CD14-positive monocyte (primary cell): ENCODE data around the gene GTSF1L. TPM values are rescaled to one million over a fixed set of nuclear protein-coding genes. Genes with fewer than 3 reads are reported as not detected.

Source experiments
- DNase-seq, 3 donors: peaks; one replicate each; pipeline ENCODE4 v3.0.0-alpha.2; 2011 to 2022
- H2AFZ ChIP-seq: 2 replicates; pipeline ENCODE4 v1.6.0; 2012; ENCODE audit warnings: mild to moderate bottlenecking, low read depth, low read length, inconsistent platforms; ENCODE audit not compliant: insufficient read depth, poor library complexity, severe bottlenecking
- H3K27ac ChIP-seq, 2 donors: 1 replicate in 1 of 2; 2 replicates in 1 of 2; pipeline ENCODE4 v1.5.1; 2012 to 2013; ENCODE audit warnings: low read length in 2 of 2, control low read depth in 1 of 2, inconsistent platforms in 1 of 2, low read depth in 1 of 2, mild to moderate bottlenecking in 1 of 2
- H3K27me3 ChIP-seq, 2 donors: one replicate each; pipeline versions ENCODE4 v1.6.0 to v1.6.1; 2011 to 2013; ENCODE audit warnings: low read length in 2 of 2; ENCODE audit not compliant: control insufficient read depth in 2 of 2, insufficient read depth in 2 of 2
- H3K36me3 ChIP-seq, 2 donors: replicated peaks in 1 of 2; 1 replicate in 1 of 2; 2 replicates in 1 of 2; pipeline versions ENCODE4 v1.5.1 to v1.6.1; 2012 to 2013; ENCODE audit warnings: low read length in 2 of 2, control low read depth in 1 of 2, inconsistent platforms in 1 of 2, mild to moderate bottlenecking in 1 of 2; ENCODE audit not compliant: insufficient read depth in 2 of 2, control insufficient read depth in 1 of 2
- H3K4me1 ChIP-seq, 2 donors: 1 replicate in 1 of 2; 2 replicates in 1 of 2; pipeline versions ENCODE4 v1.5.1 to v1.6.1; 2012 to 2013; ENCODE audit warnings: low read length in 2 of 2, control low read depth in 1 of 2, inconsistent platforms in 1 of 2, mild to moderate bottlenecking in 1 of 2, moderate library complexity in 1 of 2; ENCODE audit not compliant: insufficient read depth in 2 of 2, control insufficient read depth in 1 of 2
- H3K4me2 ChIP-seq: replicated peaks from 2 replicates; pipeline ENCODE3; 2012; ENCODE audit warnings: low read length, moderate library complexity, mild to moderate bottlenecking; ENCODE audit not compliant: poor library complexity, severe bottlenecking; ENCODE audit errors: extremely low read depth
- H3K4me3 ChIP-seq, 3 experiments: fragments of 200-600 bp in 1 of 3; sonication (generic) in 1 of 3; replicated peaks in 1 of 3; 1 replicate in 2 of 3; 2 replicates in 1 of 3; pipeline ENCODE4 v1.5.1; 2011 to 2013; ENCODE audit warnings: low read length in 3 of 3, mild to moderate bottlenecking in 3 of 3, control low read depth in 2 of 3, low read depth in 2 of 3, inconsistent platforms in 1 of 3, moderate library complexity in 1 of 3
- H3K79me2 ChIP-seq: 2 replicates; pipeline ENCODE4 v1.6.0; 2012; ENCODE audit warnings: mild to moderate bottlenecking, control low read depth, inconsistent platforms, low read length, moderate library complexity; ENCODE audit not compliant: insufficient read depth
- H3K9ac ChIP-seq: 2 replicates; pipeline ENCODE4 v1.6.0; 2017; ENCODE audit warnings: low read length, mild to moderate bottlenecking; ENCODE audit not compliant: insufficient read depth, poor library complexity, severe bottlenecking
- H3K9me3 ChIP-seq, 2 donors: replicated peaks in 1 of 2; 1 replicate in 1 of 2; 2 replicates in 1 of 2; pipeline versions ENCODE4 v1.5.1 to v1.6.1; 2012 to 2013; ENCODE audit warnings: low read length in 2 of 2, control low read depth in 1 of 2; ENCODE audit not compliant: control insufficient read depth in 1 of 2, insufficient read depth in 1 of 2
- H4K20me1 ChIP-seq: 2 replicates; pipeline ENCODE4 v1.6.0; 2012; ENCODE audit warnings: mild to moderate bottlenecking, low read length, control low read depth, moderate library complexity; ENCODE audit not compliant: insufficient read depth
- H3K27ac Mint-ChIP-seq, 7 donors: one replicate each; pipeline ENCODE4 v1.8.0; 2020; ENCODE audit warnings: mild to moderate bottlenecking in 7 of 7, mixed read lengths in 7 of 7, moderate library complexity in 6 of 7, inconsistent platforms in 2 of 7
- H3K27me3 Mint-ChIP-seq, 3 donors: one replicate each; pipeline ENCODE4 v1.8.0; 2021 to 2022; ENCODE audit warnings: low read depth in 3 of 3, mild to moderate bottlenecking in 3 of 3, mixed read lengths in 3 of 3, moderate library complexity in 3 of 3, inconsistent platforms in 1 of 3
- H3K36me3 Mint-ChIP-seq, 2 donors: one replicate each; pipeline ENCODE4 v1.8.0; 2020; ENCODE audit warnings: mixed read lengths in 2 of 2, inconsistent platforms in 1 of 2, mild to moderate bottlenecking in 1 of 2
- H3K4me1 Mint-ChIP-seq: one replicate; pipeline ENCODE4 v1.8.0; 2020; ENCODE audit warnings: mild to moderate bottlenecking, mixed read lengths
- H3K4me3 Mint-ChIP-seq, 2 donors: one replicate each; pipeline ENCODE4 v1.8.0; 2020; ENCODE audit warnings: mild to moderate bottlenecking in 2 of 2, mixed read lengths in 2 of 2, moderate library complexity in 1 of 2
- H3K9me3 Mint-ChIP-seq, 7 donors: one replicate each; pipeline ENCODE4 v1.8.0; 2020 to 2022; ENCODE audit warnings: mixed read lengths in 7 of 7, mild to moderate bottlenecking in 6 of 7, moderate library complexity in 6 of 7, inconsistent platforms in 2 of 7
- CTCF ChIP-seq: fragments of 200-600 bp; IDR thresholded peaks from one replicate; pipeline ENCODE4 v1.8.0; 2022; ENCODE audit warnings: antibody characterized with exemption, mild to moderate bottlenecking
- WGBS: methylation state at CpG from one replicate; pipeline ENCODE4 v1.1.5; 2013; ENCODE audit warnings: missing lambda C conversion rate; ENCODE audit not compliant: insufficient coverage; 5-methylcytosine and 5-hydroxymethylcytosine counted together
- intact Hi-C, 2 donors: fragments of 100-400 bp; cut with micrococcal nuclease; formaldehyde crosslinking; loops; one replicate each; pipeline versions ENCODE4 v1.15.0 to v1.15.1; 2023
- polyA plus RNA-seq, 3 donors: library from polyadenylated mRNA; depleted of rRNA in 1 of 3; unstranded in 2 of 3; stranded (reverse) in 1 of 3; fragments of 300-500 nt in 2 of 3; fragments of >200 nt in 1 of 3; fragmentation: Illumina TruSeq in 2 of 3; gene quantifications; 1 replicate in 2 of 3; 2 replicates in 1 of 3; pipeline ENCODE4 v1.2.3, GENCODE V29; 2012 to 2021

GTSF1L gene
- polyA plus RNA-seq, 3 donors, result not detected

DNA sequence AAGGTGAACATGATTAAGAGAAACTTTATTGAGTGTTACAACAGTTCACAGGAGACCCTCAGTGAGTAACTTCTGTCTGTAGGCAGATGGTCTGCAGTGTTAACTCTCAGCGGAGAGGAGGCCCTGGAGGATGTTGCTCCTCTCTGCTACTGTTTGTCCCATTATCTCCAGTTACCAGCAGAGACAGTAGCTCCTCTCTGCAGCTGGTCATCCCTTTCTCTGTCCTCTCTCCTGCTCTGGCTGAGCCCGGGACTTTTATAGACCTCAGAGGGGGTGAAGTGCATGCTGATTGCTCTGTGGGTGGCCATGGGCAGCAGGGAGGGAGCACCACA lies 5.7 kb downstream of the GTSF1L start:
- Mint-ChIP-seq H3K27ac (no peak overlapping the region), H3K4me3 (no peak overlapping the region), H3K27me3 (peaks cover 0 to 5% (median 4%) of the 10 kb centered on the region in 3 donors), H3K36me3 (peaks cover 8 to 21% of the 10 kb centered on the region in 2 donors), H3K4me1 (peaks cover 7% of the 10 kb centered on the region), H3K9me3 (peaks cover 2 to 11% (median 7%) of the 10 kb centered on the region in 7 donors)
- no peaks in the 10 kb centered on the region for H3K27me3 ChIP-seq
- no peak overlapping the region for H3K9ac ChIP-seq
- H3K4me2 ChIP-seq, result no peak overlapping the region
- H2AFZ ChIP-seq, result no peak overlapping the region
- no peaks in the 10 kb centered on the region for H3K9me3 ChIP-seq
- intact Hi-C loops, result no loop called here
- H3K4me3 ChIP-seq, result no peak overlapping the region
- no peak for TF ChIP-seq CTCF
- no CpG with 5 or more reads among the region's 2 CpGs for WGBS
- H3K36me3 ChIP-seq, result peaks cover 0 to 4% of the 10 kb centered on the region in 2 donors
- no peaks in the 10 kb centered on the region for H3K79me2 ChIP-seq
- no peak for DNase-seq
- no peaks in the 10 kb centered on the region for H3K4me1 ChIP-seq
- H3K27ac ChIP-seq, result no peak overlapping the region
- H4K20me1 ChIP-seq, result no peaks in the 10 kb centered on the region

DNA sequence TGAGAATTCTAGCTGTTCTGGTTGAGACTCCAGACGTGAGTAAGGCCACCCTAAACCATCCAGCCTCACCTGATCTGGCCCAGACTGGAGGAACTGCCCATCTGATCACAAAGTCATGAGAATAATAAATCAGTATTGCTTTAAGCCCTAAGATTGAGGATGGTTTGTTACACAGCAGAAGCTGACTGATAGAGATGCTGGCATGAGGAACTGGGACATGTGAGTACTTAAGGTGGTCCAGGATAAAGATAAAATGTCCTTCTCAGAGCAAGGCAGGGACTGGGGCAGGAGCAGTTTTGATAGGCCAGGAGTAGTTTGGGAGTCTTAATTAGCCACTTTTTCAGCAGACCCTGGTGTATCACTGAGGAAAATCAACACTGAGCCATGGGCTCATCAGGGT lies 6.8 kb downstream of the GTSF1L start:
- Histone ChIP-seq H3K4me1 (no peaks in the 10 kb centered on the region), H4K20me1 (no peaks in the 10 kb centered on the region), H2AFZ (no peak overlapping the region), H3K9me3 (no peaks in the 10 kb centered on the region), H3K4me2 (no peak overlapping the region), H3K79me2 (no peaks in the 10 kb centered on the region), H3K36me3 (peaks cover 2 to 8% of the 10 kb centered on the region in 2 donors), H3K9ac (no peak overlapping the region), H3K4me3 (no peak overlapping the region), H3K27ac (no peak overlapping the region), H3K27me3 (no peaks in the 10 kb centered on the region)
- Mint-ChIP-seq H3K4me1 (peaks cover 4% of the 10 kb centered on the region), H3K4me3 (no peak overlapping the region), H3K36me3 (peaks cover 15 to 28% of the 10 kb centered on the region in 2 donors), H3K27ac (peak overlapping the region in 1 of 7 donors; percentile 16), H3K27me3 (peaks cover 0 to 5% (median 3%) of the 10 kb centered on the region in 3 donors), H3K9me3 (peaks cover 2 to 11% (median 7%) of the 10 kb centered on the region in 7 donors)
- intact Hi-C loops, result no loop called here
- WGBS, result no CpG with 5 or more reads among the region's 1 CpG
- TF ChIP-seq CTCF, result no peak
- DNase-seq, result no peak
